HEK293 (cell line): ENCODE measurements around the gene MZB1.

Experiments
- CTCF ChIP-seq: fragments of 450-650 bp; formaldehyde crosslinking; IDR thresholded peaks from 2 replicates; pipeline ENCODE4 v1.5.1; 2016; ENCODE audit warnings: missing biosample characterization, missing genetic modification characterization
- EGR2 ChIP-seq: fragments of 450-650 bp; formaldehyde crosslinking; IDR thresholded peaks from 2 replicates; pipeline ENCODE4 v1.5.1; 2016; ENCODE audit warnings: low read depth, missing biosample characterization, missing genetic modification characterization
- GLI2 ChIP-seq: fragments of 450-650 bp; formaldehyde crosslinking; IDR thresholded peaks from 2 replicates; pipeline ENCODE4; 2017; ENCODE audit warnings: missing biosample characterization, missing genetic modification characterization, low read depth, borderline replicate concordance
- KLF10 ChIP-seq: fragments of 450-650 bp; IDR thresholded peaks from 2 replicates; pipeline ENCODE4 v1.5.1; 2018; ENCODE audit warnings: missing biosample characterization, mild to moderate bottlenecking, missing genetic modification characterization
- KLF9 ChIP-seq: fragments of 450-650 bp; formaldehyde crosslinking; IDR thresholded peaks from 2 replicates; pipeline ENCODE4 v1.5.1; 2016; ENCODE audit warnings: missing biosample characterization, missing genetic modification characterization, low read depth
- MYNN ChIP-seq: fragments of 450-650 bp; formaldehyde crosslinking; IDR thresholded peaks from 2 replicates; pipeline ENCODE4 v1.5.1; 2016; ENCODE audit warnings: missing biosample characterization, missing genetic modification characterization, borderline replicate concordance
- TCF7L2 ChIP-seq: IDR thresholded peaks from 2 replicates; pipeline ENCODE4 v1.6.1; 2011; ENCODE audit warnings: low read depth, mild to moderate bottlenecking, inconsistent platforms, low read length, moderate library complexity, borderline replicate concordance
- YY2 ChIP-seq: fragments of 450-650 bp; formaldehyde crosslinking; IDR thresholded peaks from 2 replicates; pipeline ENCODE4 v1.5.1; 2016; ENCODE audit warnings: missing biosample characterization, missing genetic modification characterization
- ZBTB20 ChIP-seq: fragments of 450-650 bp; formaldehyde crosslinking; IDR thresholded peaks from 2 replicates; pipeline ENCODE4 v1.5.1; 2016; ENCODE audit warnings: missing biosample characterization, missing genetic modification characterization
- ZBTB48 ChIP-seq: fragments of 450-650 bp; formaldehyde crosslinking; IDR thresholded peaks from 2 replicates; pipeline ENCODE4 v1.5.1; 2016; ENCODE audit warnings: missing biosample characterization, missing genetic modification characterization
- ZFP3 ChIP-seq: fragments of 450-650 bp; formaldehyde crosslinking; IDR thresholded peaks from 2 replicates; pipeline ENCODE4 v1.5.1; 2016; ENCODE audit warnings: low read depth, missing biosample characterization, missing genetic modification characterization
- ZFP37 ChIP-seq: fragments of 450-650 bp; formaldehyde crosslinking; IDR thresholded peaks from 2 replicates; pipeline ENCODE4 v1.5.1; 2016; ENCODE audit warnings: missing biosample characterization, missing genetic modification characterization
- ZNF16 ChIP-seq: fragments of 450-650 bp; formaldehyde crosslinking; IDR thresholded peaks from 2 replicates; pipeline ENCODE4 v1.5.1; 2016; ENCODE audit warnings: low read depth, missing biosample characterization, missing genetic modification characterization
- ZNF211 ChIP-seq: fragments of 450-650 bp; formaldehyde crosslinking; IDR thresholded peaks from 2 replicates; pipeline ENCODE4 v1.5.1; 2016; ENCODE audit warnings: low read depth, missing biosample characterization, missing genetic modification characterization
- ZNF266 ChIP-seq: fragments of 450-650 bp; formaldehyde crosslinking; IDR thresholded peaks from 2 replicates; pipeline ENCODE4 v1.5.1; 2016; ENCODE audit warnings: missing biosample characterization, missing genetic modification characterization, low read depth
- ZNF335 ChIP-seq: fragments of 450-650 bp; formaldehyde crosslinking; conservative IDR thresholded peaks from 2 replicates; pipeline ENCODE4 v1.5.1; 2016; ENCODE audit warnings: missing biosample characterization, missing genetic modification characterization
- ZNF354C ChIP-seq: fragments of 450-650 bp; formaldehyde crosslinking; IDR thresholded peaks from 2 replicates; pipeline ENCODE4 v1.5.1; 2016; ENCODE audit warnings: missing biosample characterization, missing genetic modification characterization, low read depth, borderline replicate concordance
- ZNF37A ChIP-seq: fragments of 450-650 bp; IDR thresholded peaks from 2 replicates; pipeline ENCODE4 v1.5.1; 2018; ENCODE audit warnings: missing biosample characterization, missing genetic modification characterization
- ZNF391 ChIP-seq: fragments of 450-650 bp; formaldehyde crosslinking; IDR thresholded peaks from 2 replicates; pipeline ENCODE4 v1.5.1; 2016; ENCODE audit warnings: low read depth, missing biosample characterization, missing genetic modification characterization, borderline replicate concordance
- ZNF404 ChIP-seq: fragments of 450-650 bp; formaldehyde crosslinking; IDR thresholded peaks from 2 replicates; pipeline ENCODE4 v1.5.1; 2017; ENCODE audit warnings: missing biosample characterization, missing genetic modification characterization
- ZNF416 ChIP-seq: fragments of 450-650 bp; formaldehyde crosslinking; IDR thresholded peaks from 2 replicates; pipeline ENCODE4 v1.5.1; 2016; ENCODE audit warnings: missing biosample characterization, missing genetic modification characterization
- ZNF423 ChIP-seq: fragments of 450-650 bp; formaldehyde crosslinking; IDR thresholded peaks from 2 replicates; pipeline ENCODE4 v1.5.1; 2016; ENCODE audit warnings: missing biosample characterization, missing genetic modification characterization
- ZNF514 ChIP-seq: fragments of 450-650 bp; formaldehyde crosslinking; IDR thresholded peaks from 2 replicates; pipeline ENCODE4 v1.5.1; 2016; ENCODE audit warnings: missing biosample characterization, missing genetic modification characterization
- ZNF521 ChIP-seq: fragments of 450-650 bp; formaldehyde crosslinking; IDR thresholded peaks from 2 replicates; pipeline ENCODE4 v1.5.1; 2017; ENCODE audit warnings: missing biosample characterization, mild to moderate bottlenecking, missing genetic modification characterization
- ZNF561 ChIP-seq: fragments of 450-650 bp; IDR thresholded peaks from 2 replicates; pipeline ENCODE4 v1.5.1; 2018; ENCODE audit warnings: missing biosample characterization, missing genetic modification characterization, borderline replicate concordance
- ZNF571 ChIP-seq: fragments of 450-650 bp; formaldehyde crosslinking; IDR thresholded peaks from 2 replicates; pipeline ENCODE4 v1.5.0; 2017; ENCODE audit warnings: missing biosample characterization, missing genetic modification characterization
- ZNF596 ChIP-seq: fragments of 450-650 bp; IDR thresholded peaks from 2 replicates; pipeline ENCODE4 v1.5.0; 2018; ENCODE audit warnings: missing biosample characterization, mild to moderate bottlenecking, missing genetic modification characterization, moderate library complexity
- ZNF670 ChIP-seq: fragments of 450-650 bp; formaldehyde crosslinking; IDR thresholded peaks from 2 replicates; pipeline ENCODE4 v1.5.1; 2016; ENCODE audit warnings: missing biosample characterization, missing genetic modification characterization, low read depth
- ZNF747 ChIP-seq: fragments of 450-650 bp; formaldehyde crosslinking; IDR thresholded peaks from 2 replicates; pipeline ENCODE4 v1.5.1; 2016; ENCODE audit warnings: missing biosample characterization, missing genetic modification characterization
- ZNF768 ChIP-seq: fragments of 450-650 bp; formaldehyde crosslinking; IDR thresholded peaks from 2 replicates; pipeline ENCODE4 v1.5.1; 2018; ENCODE audit warnings: missing biosample characterization, mild to moderate bottlenecking, missing genetic modification characterization
- ZNF776 ChIP-seq: fragments of 450-650 bp; formaldehyde crosslinking; IDR thresholded peaks from 2 replicates; pipeline ENCODE4 v1.5.0; 2017; ENCODE audit warnings: missing biosample characterization, missing genetic modification characterization, borderline replicate concordance
- ZSCAN16 ChIP-seq: fragments of 450-650 bp; formaldehyde crosslinking; IDR thresholded peaks from 2 replicates; pipeline ENCODE4 v1.5.1; 2016; ENCODE audit warnings: missing biosample characterization, missing genetic modification characterization
- TF ChIP-seq, protein P1 (sequence below): fragments of 450-650 bp; formaldehyde crosslinking; IDR thresholded peaks from 2 replicates; pipeline ENCODE4 v1.5.1; 2016; ENCODE audit warnings: missing biosample characterization, missing genetic modification characterization, low read depth
- TF ChIP-seq, protein P2 (sequence below): fragments of 450-650 bp; formaldehyde crosslinking; IDR thresholded peaks from 2 replicates; pipeline ENCODE4 v1.5.1; 2016; ENCODE audit warnings: missing biosample characterization, missing genetic modification characterization
- TF ChIP-seq, protein P3 (sequence below): fragments of 450-650 bp; formaldehyde crosslinking; IDR thresholded peaks from 2 replicates; pipeline ENCODE4 v1.5.1; 2017; ENCODE audit warnings: missing biosample characterization, missing genetic modification characterization

The MZB1 gene

GRCh38 chr5:139341689-139342422 lies 47.9 kb downstream of the MZB1 start, which contains the start of gene PAIP2 (continued):
- TF ChIP-seq ZNF596 (tag by site-specific recombination): no peak
- TF ChIP-seq, protein P1, sequence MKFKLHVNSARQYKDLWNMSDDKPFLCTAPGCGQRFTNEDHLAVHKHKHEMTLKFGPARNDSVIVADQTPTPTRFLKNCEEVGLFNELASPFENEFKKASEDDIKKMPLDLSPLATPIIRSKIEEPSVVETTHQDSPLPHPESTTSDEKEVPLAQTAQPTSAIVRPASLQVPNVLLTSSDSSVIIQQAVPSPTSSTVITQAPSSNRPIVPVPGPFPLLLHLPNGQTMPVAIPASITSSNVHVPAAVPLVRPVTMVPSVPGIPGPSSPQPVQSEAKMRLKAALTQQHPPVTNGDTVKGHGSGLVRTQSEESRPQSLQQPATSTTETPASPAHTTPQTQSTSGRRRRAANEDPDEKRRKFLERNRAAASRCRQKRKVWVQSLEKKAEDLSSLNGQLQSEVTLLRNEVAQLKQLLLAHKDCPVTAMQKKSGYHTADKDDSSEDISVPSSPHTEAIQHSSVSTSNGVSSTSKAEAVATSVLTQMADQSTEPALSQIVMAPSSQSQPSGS (tag by site-specific recombination): peak; percentile 59
- TF ChIP-seq, protein P2, sequence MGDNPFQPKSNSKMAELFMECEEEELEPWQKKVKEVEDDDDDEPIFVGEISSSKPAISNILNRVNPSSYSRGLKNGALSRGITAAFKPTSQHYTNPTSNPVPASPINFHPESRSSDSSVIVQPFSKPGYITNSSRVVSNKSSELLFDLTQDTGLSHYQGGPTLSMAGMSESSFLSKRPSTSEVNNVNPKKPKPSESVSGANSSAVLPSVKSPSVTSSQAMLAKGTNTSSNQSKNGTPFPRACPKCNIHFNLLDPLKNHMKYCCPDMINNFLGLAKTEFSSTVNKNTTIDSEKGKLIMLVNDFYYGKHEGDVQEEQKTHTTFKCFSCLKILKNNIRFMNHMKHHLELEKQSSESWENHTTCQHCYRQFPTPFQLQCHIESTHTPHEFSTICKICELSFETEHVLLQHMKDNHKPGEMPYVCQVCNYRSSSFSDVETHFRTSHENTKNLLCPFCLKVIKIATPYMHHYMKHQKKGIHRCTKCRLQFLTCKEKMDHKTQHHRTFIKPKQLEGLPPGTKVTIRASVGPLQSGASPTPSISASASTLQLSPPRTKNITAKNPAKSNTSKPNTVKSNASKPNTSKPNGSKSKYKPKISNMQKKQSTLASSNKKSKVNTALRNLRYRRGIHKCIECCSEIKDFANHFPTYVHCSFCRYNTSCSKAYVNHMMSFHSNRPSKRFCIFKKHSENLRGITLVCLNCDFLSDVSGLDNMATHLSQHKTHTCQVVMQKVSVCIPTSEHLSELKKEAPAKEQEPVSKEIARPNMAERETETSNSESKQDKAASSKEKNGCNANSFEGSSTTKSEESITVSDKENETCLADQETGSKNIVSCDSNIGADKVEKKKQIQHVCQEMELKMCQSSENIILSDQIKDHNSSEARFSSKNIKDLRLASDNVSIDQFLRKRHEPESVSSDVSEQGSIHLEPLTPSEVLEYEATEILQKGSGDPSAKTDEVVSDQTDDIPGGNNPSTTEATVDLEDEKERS (tag by site-specific recombination): peak; percentile 90
- peak; percentile 99 for TF ChIP-seq ZNF335 (tag by site-specific recombination)
- TF ChIP-seq ZNF354C (tag by site-specific recombination): no peak
- TF ChIP-seq MYNN (tag by site-specific recombination): peak; percentile 66
- TF ChIP-seq ZNF37A: no peak
- no peak for TF ChIP-seq ZNF416 (tag by site-specific recombination)
- no peak for TF ChIP-seq ZNF776
- no peak for TF ChIP-seq ZNF211 (tag by site-specific recombination)
- no peak for TF ChIP-seq ZNF747 (tag by site-specific recombination)
- TF ChIP-seq KLF9: peak; percentile 92
- no peak; the same call in 1 of the 2 replicates for TF ChIP-seq ZNF768 (tag by site-specific recombination)
- TF ChIP-seq GLI2 (tag by site-specific recombination): no peak; the same call in 1 of the 2 replicates
- no peak for TF ChIP-seq ZNF16 (tag by site-specific recombination)
- no peak for TF ChIP-seq ZNF571 (tag by site-specific recombination)
- TF ChIP-seq TCF7L2: no peak
- TF ChIP-seq ZNF670 (tag by site-specific recombination): no peak
- TF ChIP-seq ZNF423 (tag by site-specific recombination): no peak
- TF ChIP-seq EGR2 (tag by site-specific recombination): peak; percentile 89
- no peak for TF ChIP-seq ZNF521 (tag by site-specific recombination)
- peak; percentile 94 for TF ChIP-seq ZBTB20
- peak; percentile 75 for TF ChIP-seq KLF10 (tag by site-specific recombination)
- TF ChIP-seq ZFP37 (tag by site-specific recombination): peak; percentile 95
- no peak for TF ChIP-seq ZNF404 (tag by site-specific recombination)
- peak; percentile 80; the same call in 1 of the 2 replicates for TF ChIP-seq ZBTB48 (tag by site-specific recombination)
- peak; percentile 100 for TF ChIP-seq CTCF (tag by site-specific recombination)
- peak; percentile 95 for TF ChIP-seq ZNF391
- TF ChIP-seq, protein P3, sequence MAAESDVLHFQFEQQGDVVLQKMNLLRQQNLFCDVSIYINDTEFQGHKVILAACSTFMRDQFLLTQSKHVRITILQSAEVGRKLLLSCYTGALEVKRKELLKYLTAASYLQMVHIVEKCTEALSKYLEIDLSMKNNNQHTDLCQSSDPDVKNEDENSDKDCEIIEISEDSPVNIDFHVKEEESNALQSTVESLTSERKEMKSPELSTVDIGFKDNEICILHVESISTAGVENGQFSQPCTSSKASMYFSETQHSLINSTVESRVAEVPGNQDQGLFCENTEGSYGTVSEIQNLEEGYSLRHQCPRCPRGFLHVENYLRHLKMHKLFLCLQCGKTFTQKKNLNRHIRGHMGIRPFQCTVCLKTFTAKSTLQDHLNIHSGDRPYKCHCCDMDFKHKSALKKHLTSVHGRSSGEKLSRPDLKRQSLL (tag by site-specific recombination): peak; percentile 25; the same call in 1 of the 2 replicates
- peak; percentile 81; the same call in 1 of the 2 replicates for TF ChIP-seq ZNF561
- TF ChIP-seq ZNF514: no peak
- peak; percentile 76 for TF ChIP-seq YY2 (tag by site-specific recombination)
- no peak for TF ChIP-seq ZNF266 (tag by site-specific recombination)
- no peak for TF ChIP-seq ZFP3 (tag by site-specific recombination)
- TF ChIP-seq ZSCAN16 (tag by site-specific recombination): peak; percentile 77; the same call in 1 of the 2 replicates
